NCI-H2227 (cell line): Measurements from ENCODE around the gene RAP1GAP.
A peak's percentile ranks its signal among the peaks of the same experiment; 100 is the strongest.

Source experiments
- DNase-seq: peaks from one replicate; lab custom pipeline; 2025; ENCODE audit not compliant: unreplicated experiment; lab: John Stamatoyannopoulos, UW

The RAP1GAP gene

DNA sequence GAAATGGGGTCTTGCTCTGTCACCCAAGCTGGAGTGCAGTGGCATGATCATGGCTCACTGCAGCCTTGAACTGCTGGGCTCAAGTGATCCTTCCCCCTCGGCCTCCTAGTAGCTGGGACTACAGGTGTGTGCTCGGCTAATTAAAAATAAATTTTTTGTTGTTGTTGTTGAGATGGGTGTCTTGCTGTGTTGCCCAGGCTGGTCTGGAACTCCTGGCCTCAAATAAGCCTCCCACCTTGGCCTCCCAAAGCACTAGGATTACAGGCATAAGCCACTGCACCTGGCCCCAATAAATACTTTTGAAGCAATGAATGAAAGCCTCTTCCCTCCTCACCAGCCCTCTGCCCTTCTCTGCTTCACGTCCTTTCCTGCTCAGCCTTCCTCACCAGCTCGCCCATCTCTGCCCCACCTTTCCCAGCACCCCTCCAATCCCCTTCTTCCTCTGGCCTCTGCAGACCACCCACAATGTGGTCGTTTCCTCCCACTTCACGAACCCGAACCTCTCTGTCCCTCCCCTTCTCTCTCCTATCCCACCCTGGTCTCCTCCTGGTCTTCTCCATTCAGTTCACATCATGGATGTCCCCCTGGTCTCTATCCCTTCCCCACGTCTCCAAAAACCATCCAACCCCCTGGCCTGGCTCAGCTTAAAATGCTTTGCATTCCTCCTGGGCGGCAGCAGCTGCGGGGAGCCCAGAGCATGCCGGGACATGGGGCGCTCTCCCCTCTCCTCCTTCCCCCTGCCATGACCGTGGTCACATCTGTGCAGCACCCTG, 38.4 kb downstream of the RAP1GAP start:
- no peak for DNase-seq

DNA sequence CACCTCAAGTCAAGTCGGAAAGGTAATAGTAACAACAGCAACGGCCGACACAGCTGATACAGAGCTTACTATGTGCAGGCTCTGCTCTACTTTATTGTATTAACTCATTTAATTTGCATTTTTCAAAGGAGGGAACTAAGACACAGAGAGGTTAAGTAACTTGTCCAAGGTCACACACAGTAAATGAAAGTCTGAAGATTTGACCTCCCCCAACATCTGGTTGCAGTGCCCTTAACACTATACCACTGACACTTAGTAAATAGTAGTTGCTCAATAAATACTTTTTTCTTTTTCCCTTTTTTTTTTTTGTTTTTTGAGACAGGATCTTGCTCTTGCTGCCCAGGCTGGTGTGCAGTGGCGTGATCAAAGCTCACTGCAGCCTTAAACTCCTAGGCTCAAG, 39.2 kb downstream of the RAP1GAP start:
- DNase-seq = no peak

- no peak for DNase-seq
Observed at GRCh38 chr1:21628798-21629393, 40.3 kb downstream of the RAP1GAP start.

DNA sequence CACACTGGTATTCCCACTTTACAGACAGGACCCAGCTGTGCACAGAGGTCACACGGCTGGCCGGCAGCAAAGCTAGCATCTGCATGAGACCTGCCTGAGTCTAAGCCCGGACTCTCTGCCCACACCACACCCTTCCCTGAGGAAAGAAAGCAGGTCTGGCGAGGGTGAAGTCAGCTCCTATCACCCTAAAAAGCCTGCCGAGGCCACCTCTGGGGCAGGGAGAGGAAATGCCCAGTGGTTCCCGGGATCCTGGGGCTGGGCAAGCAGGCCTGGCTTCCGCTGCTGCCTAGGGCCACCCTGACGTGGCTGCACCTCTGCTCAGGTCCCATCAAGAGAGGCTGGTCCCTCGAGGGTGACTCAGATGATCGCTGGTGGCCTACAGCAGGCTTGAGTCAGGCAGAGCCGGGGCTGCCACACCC, 42.2 kb downstream of the RAP1GAP start:
- no peak for DNase-seq

DNA sequence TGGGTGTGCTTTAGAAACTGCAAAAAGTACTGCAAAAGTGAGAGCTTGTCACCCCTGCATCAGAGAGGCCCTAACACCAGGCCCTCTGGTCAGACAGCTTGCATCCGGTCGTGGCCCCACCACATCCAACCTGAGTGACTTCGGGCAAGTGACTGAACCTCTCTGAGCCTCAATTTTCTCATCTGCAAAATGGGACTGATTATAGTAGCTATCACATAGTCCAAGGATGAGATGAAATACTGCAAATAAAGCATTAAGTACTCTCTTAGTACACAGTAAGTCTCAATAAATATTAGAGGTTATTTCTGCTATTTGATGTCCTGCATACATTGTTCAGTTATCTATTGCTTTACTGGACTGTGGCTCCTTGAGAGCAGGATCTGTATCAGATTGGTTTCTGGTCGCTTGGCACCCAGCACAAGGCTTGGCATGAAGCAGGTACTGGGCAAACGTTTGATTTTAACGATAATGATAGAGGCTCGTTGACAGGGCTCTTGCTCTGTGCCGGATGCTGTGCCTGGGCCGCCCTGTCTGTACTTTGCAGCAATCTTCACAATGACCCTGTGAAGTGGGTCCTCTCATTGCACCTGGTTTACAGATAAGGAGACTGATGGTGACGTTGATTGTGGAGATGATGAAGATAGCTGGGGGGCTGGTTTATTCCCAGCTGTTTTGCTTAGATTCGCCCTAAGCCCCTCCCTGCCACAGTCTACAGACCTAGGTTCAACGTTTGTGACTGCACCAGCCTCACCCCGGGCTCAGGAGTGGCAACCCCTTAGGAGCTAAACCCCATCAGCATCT, 43.6 kb downstream of the RAP1GAP start:
- DNase-seq = no peak

DNA sequence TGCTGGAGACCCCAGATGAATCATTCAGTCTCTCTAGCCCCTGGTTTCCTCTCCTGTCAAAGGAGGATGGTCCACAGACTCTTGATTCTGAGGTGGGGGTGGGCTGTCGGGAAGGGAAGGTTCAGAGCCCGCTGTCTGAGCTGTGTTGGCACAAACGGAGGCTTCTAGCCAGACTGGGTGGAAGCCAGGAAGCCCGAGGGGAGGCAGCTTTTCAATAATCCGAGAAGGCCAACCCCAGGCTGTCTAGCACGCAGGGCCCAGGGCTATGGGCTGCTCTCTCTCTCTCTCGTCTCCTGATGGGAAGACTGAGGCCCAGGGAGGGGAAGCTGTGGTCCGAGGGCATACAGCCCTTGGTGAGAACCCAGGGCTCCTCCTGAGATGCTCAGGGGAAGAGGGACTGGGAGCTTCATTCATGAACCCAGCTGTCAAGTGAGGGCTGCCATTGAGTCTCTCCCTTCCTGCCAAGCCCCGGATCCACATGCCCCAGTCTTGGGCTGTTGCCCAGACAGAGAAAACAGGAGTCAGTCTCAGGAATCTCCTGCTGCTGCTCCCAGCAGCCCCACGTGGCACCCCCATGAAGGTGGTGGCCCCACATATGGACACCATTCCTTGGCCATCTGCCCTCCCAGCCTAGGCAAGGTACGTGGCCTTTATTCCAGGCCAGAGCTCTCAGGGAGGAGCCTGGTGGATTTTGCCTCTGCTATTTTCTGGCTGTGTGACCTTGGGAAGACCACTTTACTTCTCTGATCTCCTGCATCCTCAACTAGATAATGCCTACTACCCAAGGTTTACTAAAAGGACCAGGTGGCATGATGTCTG, 44.4 kb downstream of the RAP1GAP start:
- DNase-seq = no peak

DNA sequence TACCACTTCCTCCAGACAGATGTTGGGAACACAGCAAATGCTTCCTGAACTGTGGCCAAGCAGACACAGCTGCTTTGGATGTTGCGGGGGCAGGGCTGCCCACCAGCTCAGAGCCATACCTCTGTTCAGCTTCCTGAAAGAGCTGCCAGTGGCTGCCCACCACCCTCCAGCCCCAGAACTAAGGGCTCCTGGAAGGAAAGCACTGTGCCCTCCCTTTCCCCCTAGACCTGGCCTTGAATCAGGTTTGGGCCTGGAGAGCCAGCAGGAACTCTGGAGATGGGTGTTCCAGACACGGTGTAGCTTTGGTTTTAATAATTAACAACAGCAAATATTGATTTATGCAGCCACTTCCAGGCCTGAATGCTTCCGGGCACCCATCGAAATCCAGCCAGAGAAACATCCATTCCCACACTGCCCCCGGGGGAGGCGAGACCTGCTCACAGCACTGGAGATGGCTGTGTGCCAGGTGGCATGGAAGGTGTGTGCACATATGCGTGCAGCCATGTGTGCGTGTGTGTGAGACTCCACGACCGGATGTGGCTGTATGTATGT, 45.7 kb downstream of the RAP1GAP start:
- DNase-seq = peak; percentile 43

- no peak for DNase-seq
Observed at GRCh38 chr1:21622466-21623315, 46.5 kb downstream of the RAP1GAP start.

DNA sequence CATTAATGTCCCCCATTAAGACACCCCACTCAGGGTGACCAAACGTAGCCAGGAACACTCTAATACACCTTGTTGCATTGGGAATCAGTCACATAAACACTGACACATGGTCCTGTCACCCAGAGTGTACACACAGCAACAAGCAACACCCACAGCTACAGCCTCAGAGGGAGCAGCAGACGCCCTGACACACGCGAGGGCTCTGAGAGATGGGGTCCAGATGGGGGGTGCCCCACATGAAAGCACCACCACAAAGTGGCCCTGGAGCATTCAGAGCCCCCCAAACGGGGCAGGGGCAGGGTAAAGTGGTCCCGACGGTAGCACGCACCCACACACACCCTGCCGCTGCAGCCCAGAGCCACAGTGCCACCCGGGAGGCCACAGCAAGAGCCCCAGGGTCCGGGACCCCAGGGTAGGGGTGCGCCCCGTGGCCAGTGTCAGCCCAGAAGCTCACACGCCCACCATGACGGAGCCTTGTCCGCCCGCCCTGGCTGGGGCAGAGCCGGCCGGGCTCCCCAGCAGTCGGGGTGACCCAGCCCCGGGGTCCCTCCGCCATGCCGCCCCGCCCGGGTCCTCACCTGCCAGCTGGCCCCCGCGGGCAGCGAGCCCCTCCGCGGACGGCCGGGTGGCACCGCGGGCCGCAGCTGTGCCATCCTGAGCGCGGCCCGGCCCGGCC, 47.3 kb downstream of the RAP1GAP start:
- no peak for DNase-seq

- no peak for DNase-seq
Observed at GRCh38 chr1:21621051-21621450, 48.1 kb downstream of the RAP1GAP start.

GRCh38 chr1:21620496-21620895, 48.7 kb downstream of the RAP1GAP start:
- peak; percentile 50 for DNase-seq

- no peak for DNase-seq
Observed at GRCh38 chr1:21620011-21620410, 49.1 kb downstream of the RAP1GAP start.

- DNase-seq = no peak
Observed at GRCh38 chr1:21619375-21619947, 49.7 kb downstream of the RAP1GAP start.

- peak; percentile 44 for DNase-seq
Observed at GRCh38 chr1:21618561-21619374, 50.4 kb downstream of the RAP1GAP start.

- DNase-seq = no peak
Observed at GRCh38 chr1:21618059-21618458, 51.1 kb downstream of the RAP1GAP start.

GRCh38 chr1:21617126-21617738, 51.9 kb downstream of the RAP1GAP start:
- no peak for DNase-seq

DNA sequence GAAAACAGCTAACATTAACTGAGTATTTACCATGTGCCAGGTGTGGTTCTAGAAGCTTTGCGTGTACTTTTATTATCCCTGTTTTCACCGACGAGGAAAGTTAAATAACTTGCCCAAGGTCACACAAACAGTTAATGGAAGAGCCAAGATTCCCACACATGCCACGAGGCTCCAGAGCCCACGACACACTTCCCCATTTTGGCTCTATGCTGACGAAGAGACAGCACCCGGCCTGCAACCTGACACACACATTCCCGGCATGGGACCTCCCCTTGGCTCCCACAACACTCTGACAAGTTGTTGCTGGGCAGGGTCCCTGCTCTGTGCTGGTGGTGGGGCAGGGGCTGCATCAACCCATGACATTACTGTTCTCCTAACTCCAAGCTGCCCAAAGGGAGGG, 52.8 kb downstream of the RAP1GAP start:
- no peak for DNase-seq
